Cardiac fibroblast (primary cell): ENCODE results near the gene GBX2.

Experiments
- DNase-seq, 2 donors: peaks; one replicate each; pipeline versions ENCODE4 v3.0.0 to v3.0.0-alpha.2; 2010; ENCODE audit warnings: low read depth in 2 of 2
- H3K4me3 ChIP-seq, 2 donors: replicated peaks in 1 of 2; 1 replicate in 1 of 2; 2 replicates in 1 of 2; pipeline ENCODE4 v1.5.1; 2011; ENCODE audit warnings: low read depth in 2 of 2, low read length in 2 of 2, mild to moderate bottlenecking in 2 of 2, moderate library complexity in 1 of 2
- CTCF ChIP-seq: IDR thresholded peaks from one replicate; pipeline ENCODE4 v1.5.1; 2011; ENCODE audit warnings: low read depth, mild to moderate bottlenecking, low read length, inconsistent platforms

GBX2 gene

GRCh38 chr2:236173036-236173728, 5.0 kb upstream of the GBX2 start:
- no peak overlapping the region for H3K4me3 ChIP-seq
- no peak for DNase-seq
- TF ChIP-seq CTCF, result no peak

GRCh38 chr2:236172255-236173035, 4.3 kb upstream of the GBX2 start:
- no peak overlapping the region for H3K4me3 ChIP-seq

GRCh38 chr2:236171680-236172254, 3.6 kb upstream of the GBX2 start:
- no peak overlapping the region for H3K4me3 ChIP-seq
- TF ChIP-seq CTCF, result no peak
- no peak for DNase-seq

More at GRCh38 chr2:236172255-236173035, 4.3 kb upstream of the GBX2 start:
- DNase-seq, result no peak
- no peak for TF ChIP-seq CTCF

GRCh38 chr2:236171181-236171679, 3.0 kb upstream of the GBX2 start:
- no peak for DNase-seq
- no peak overlapping the region for H3K4me3 ChIP-seq
- no peak for TF ChIP-seq CTCF

- no peak for DNase-seq
- no peak overlapping the region for H3K4me3 ChIP-seq
- no peak for TF ChIP-seq CTCF
Observed at GRCh38 chr2:236170590-236171165, 2.5 kb upstream of the GBX2 start.

GRCh38 chr2:236169741-236170589, 1.8 kb upstream of the GBX2 start:
- H3K4me3 ChIP-seq, result no peak overlapping the region
- TF ChIP-seq CTCF, result no peak
- DNase-seq, result no peak
